Stomach (tissue), 9 donors: ENCODE results near the gene MYO10. TPM values are rescaled to one million over a fixed set of nuclear protein-coding genes. Genes with fewer than 3 reads are reported as not detected.

Source experiments
- DNase-seq, 2 donors: peaks; one replicate each; pipeline versions ENCODE4 v3.0.0 to v3.0.0-alpha.2; 2013 to 2019
- H3K27ac ChIP-seq, 5 donors: fragments of 200-600 bp in 4 of 5; sonication (generic) in 4 of 5; one replicate each; pipeline ENCODE4 v1.5.1; 2013 to 2019; ENCODE audit warnings: mild to moderate bottlenecking in 1 of 5, moderate library complexity in 1 of 5
- H3K27me3 ChIP-seq, 3 donors: fragments of 200-600 bp; sonication (generic); one replicate each; pipeline ENCODE4 v1.5.1; 2017 to 2019; ENCODE audit warnings: mixed run types in 1 of 3
- H3K36me3 ChIP-seq, 4 donors: fragments of 200-600 bp; sonication (generic); 1 replicate in 3 of 4; 2 replicates in 1 of 4; pipeline ENCODE4 v1.5.1; 2016 to 2019
- H3K4me1 ChIP-seq, 4 donors: fragments of 200-600 bp; sonication (generic); one replicate each; pipeline ENCODE4 v1.5.1; 2016 to 2019
- H3K4me3 ChIP-seq, 4 donors: fragments of 200-600 bp; sonication (generic) in 3 of 4; one replicate each; pipeline ENCODE4 v1.5.1; 2016 to 2019; ENCODE audit warnings: mild to moderate bottlenecking in 1 of 4
- H3K9me3 ChIP-seq, 4 donors: fragments of 200-600 bp; sonication (generic); one replicate each; pipeline ENCODE4 v1.5.1; 2016 to 2019
- EP300 ChIP-seq: sonication (generic); formaldehyde crosslinking; IDR thresholded peaks from one replicate; pipeline ENCODE4 v1.6.1; 2017; ENCODE audit warnings: antibody characterized with exemption
- POLR2A ChIP-seq, 4 donors: fragments of 450-650 bp; IDR thresholded peaks; one replicate each; pipeline ENCODE4 v1.6.1; 2016; ENCODE audit warnings: antibody characterized with exemption in 4 of 4, control low read depth in 2 of 4, mild to moderate bottlenecking in 1 of 4, moderate library complexity in 1 of 4
- POLR2AphosphoS5 ChIP-seq, 3 donors: sonication (generic); formaldehyde crosslinking; IDR thresholded peaks; one replicate each; pipeline ENCODE4 v1.6.1; 2016; ENCODE audit warnings: antibody characterized with exemption in 3 of 3
- WGBS, 5 donors: extraction: QIAGEN DNeasy Blood & Tissue Kit in 3 of 5; methylation state at CpG; one replicate each; pipeline versions ENCODE4 v1.1.5 to v1.1.7; 2013 to 2018; 5-methylcytosine and 5-hydroxymethylcytosine counted together
- intact Hi-C: fragments of 100-400 bp; cut with DNase I; formaldehyde crosslinking; loops from one replicate; pipeline ENCODE4 v1.15.1; 2023; ENCODE audit warnings: low total_unique reads
- polyA plus RNA-seq, 3 donors: library from polyadenylated mRNA; stranded (reverse); fragments of 200-250 nt; gene quantifications; one replicate each; pipeline ENCODE4 v1.2.3, GENCODE V29; 2013
- total RNA-seq, 5 donors: library from RNA; depleted of rRNA; stranded (reverse); fragments of >200 nt; gene quantifications; one replicate each; pipeline versions ENCODE4 v1.1.0 to v1.2.3, GENCODE V29; 2014 to 2016
- TF ChIP-seq, protein P1 (sequence below), 7 experiments: fragments of 450-650 bp in 4 of 7; fragments of 200-600 bp in 3 of 7; sonication (generic) in 3 of 7; IDR thresholded peaks; one replicate each; pipeline ENCODE4 v1.5.1; 2016 to 2019; ENCODE audit warnings: antibody characterized with exemption in 7 of 7, control low read depth in 2 of 7, mild to moderate bottlenecking in 1 of 7
- donor health status: healthy with polysubstance abuse.
- donor health status: Bipolar disorder and iron deficiency.
- donor health status: healthy.

Gene MYO10
- total and polyA plus RNA-seq, 8 donors = 6.8 to 233 (median 76.5) TPM

DNA sequence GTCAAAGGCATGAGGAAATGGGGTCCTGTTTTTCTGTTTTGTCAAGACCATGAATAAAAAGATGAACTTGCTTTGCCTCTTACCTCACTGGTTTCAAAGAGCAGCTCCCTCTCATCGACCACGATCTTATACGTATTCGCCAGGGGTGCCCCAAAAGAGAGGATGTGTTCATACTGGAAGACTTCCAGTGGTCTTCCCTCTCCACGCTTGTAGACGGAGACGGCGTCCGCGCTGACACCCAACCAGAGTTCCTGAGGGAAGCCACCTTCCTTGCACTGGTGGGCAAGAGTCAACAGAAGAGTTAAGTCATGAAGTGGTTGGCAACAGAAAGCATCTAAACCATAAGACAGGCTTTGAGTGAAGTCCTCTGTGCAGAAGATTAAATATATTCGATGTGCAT is 267.9 kb downstream of the MYO10 start:
- WGBS, 5 donors = 90 to 95% (median 93%) methylated on average over 11 of the region's 11 CpGs
- Histone ChIP-seq H3K4me1 (peaks cover 8 to 35% (median 19%) of the 10 kb centered on the region in 4 donors), H3K9me3 (no peaks in the 10 kb centered on the region), H3K4me3 (no peak overlapping the region), H3K36me3 (peaks cover 55 to 96% (median 94%) of the 10 kb centered on the region in 4 donors), H3K27ac (no peak overlapping the region), H3K27me3 (no peaks in the 10 kb centered on the region)
- DNase-seq = no peak
- no peak for TF ChIP-seq POLR2AphosphoS5 (IDR thresholded peaks at IDR 0.05)
- TF ChIP-seq EP300 = no peak
- no peak for TF ChIP-seq POLR2A (IDR thresholded peaks at IDR 0.05)
- TF ChIP-seq, protein P1, sequence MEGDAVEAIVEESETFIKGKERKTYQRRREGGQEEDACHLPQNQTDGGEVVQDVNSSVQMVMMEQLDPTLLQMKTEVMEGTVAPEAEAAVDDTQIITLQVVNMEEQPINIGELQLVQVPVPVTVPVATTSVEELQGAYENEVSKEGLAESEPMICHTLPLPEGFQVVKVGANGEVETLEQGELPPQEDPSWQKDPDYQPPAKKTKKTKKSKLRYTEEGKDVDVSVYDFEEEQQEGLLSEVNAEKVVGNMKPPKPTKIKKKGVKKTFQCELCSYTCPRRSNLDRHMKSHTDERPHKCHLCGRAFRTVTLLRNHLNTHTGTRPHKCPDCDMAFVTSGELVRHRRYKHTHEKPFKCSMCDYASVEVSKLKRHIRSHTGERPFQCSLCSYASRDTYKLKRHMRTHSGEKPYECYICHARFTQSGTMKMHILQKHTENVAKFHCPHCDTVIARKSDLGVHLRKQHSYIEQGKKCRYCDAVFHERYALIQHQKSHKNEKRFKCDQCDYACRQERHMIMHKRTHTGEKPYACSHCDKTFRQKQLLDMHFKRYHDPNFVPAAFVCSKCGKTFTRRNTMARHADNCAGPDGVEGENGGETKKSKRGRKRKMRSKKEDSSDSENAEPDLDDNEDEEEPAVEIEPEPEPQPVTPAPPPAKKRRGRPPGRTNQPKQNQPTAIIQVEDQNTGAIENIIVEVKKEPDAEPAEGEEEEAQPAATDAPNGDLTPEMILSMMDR (IDR thresholded peaks at IDR 0.05) = no peak
- intact Hi-C loops = loop anchor here (10.0 kb wide), 1 partner anchor 173 kb away; no protein-coding TSS in a partner anchor

DNA sequence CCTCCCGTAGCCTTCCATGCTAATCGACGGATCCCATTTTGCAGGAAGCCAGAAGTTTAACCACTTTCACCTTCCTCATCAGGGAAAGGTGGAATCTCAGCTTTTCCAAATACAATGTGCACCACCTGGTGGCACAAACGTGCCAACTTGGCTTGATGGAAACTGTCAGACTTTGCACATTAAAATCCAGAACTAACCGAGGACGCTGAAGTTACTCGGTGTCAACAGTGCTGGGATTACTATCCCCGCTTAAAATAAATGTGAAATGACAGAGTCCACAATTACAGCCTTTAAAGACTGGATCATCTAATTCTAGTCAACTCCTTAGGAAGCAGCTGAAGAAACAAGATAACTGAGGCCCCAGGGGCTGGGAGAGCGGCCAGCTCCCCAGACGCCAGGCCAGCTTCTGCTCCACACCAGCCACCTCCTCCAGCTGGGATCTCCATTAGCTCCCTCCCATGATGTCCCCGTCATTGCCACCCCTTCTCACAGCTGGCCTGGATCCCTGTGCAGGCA is 269.1 kb downstream of the MYO10 start:
- TF ChIP-seq, protein P1 (IDR thresholded peaks at IDR 0.05) = peak in 4 of 7 experiments; percentile 36 to 66 (median 46)
- TF ChIP-seq POLR2AphosphoS5 (IDR thresholded peaks at IDR 0.05) = peak in 1 of 3 donors; percentile 21
- no peak for TF ChIP-seq POLR2A (IDR thresholded peaks at IDR 0.05)
- TF ChIP-seq EP300 = no peak
- H3K36me3 ChIP-seq = peaks cover 43 to 83% (median 82%) of the 10 kb centered on the region in 4 donors
- DNase-seq = peak; percentile 54 to 59
- WGBS, 5 donors = 30 to 42% (median 32%) methylated on average over 10 to 11 of the region's 11 CpGs
- intact Hi-C loops = loop anchor here (10.0 kb wide), 1 partner anchor 172 kb away; no protein-coding TSS in a partner anchor
- H3K27me3 ChIP-seq = no peaks in the 10 kb centered on the region
- peak overlapping the region in 1 of 5 donors; percentile 7 for H3K27ac ChIP-seq
- peaks cover 8 to 35% (median 19%) of the 10 kb centered on the region in 4 donors for H3K4me1 ChIP-seq
- no peaks in the 10 kb centered on the region for H3K9me3 ChIP-seq
- H3K4me3 ChIP-seq = no peak overlapping the region

DNA sequence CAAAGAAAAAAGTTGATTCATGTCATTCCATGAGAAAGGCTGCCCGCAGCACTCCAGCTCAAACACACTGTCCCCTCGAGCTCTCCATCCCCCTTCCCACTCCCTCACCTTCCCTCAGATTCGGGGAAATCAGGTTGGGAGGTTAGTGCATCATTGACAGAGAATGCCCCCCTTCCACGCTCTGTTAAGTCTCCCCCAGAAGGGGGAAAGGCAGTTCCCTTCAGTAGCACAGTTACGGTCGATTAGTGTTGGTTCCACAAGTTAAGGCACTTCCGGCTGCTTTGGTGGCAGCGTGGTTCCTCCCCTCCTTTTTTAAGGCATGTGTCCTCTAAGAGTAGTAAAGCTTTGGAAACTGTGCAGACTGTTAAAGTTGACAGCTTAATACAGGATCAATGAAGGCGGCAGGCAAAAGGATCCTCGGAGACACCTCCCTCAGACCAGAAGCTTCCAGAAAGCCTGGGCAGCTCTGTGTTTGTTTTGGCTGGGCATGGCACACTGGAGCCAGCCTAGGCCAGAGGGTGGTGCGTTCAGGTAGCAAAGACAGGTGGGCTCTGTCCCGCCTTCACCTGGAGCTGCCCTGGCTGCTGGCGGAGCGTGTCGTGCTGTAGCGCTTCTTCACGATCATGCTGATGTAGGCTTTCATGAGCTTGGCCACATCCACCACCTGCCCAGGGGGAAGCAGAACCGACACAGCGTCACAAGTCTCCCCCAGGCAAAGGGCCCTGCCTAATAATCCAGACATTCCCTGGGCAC is 269.8 kb downstream of the MYO10 start:
- Histone ChIP-seq H3K4me3 (no peak overlapping the region), H3K9me3 (no peaks in the 10 kb centered on the region), H3K27ac (peak overlapping the region in 2 of 5 donors; percentile 6 to 8), H3K36me3 (peaks cover 38 to 77% (median 75%) of the 10 kb centered on the region in 4 donors), H3K27me3 (no peaks in the 10 kb centered on the region), H3K4me1 (peaks cover 8 to 35% (median 19%) of the 10 kb centered on the region in 4 donors)
- no peak for DNase-seq
- 66 to 81% (median 76%) methylated on average over 19 of the region's 19 CpGs for WGBS, 5 donors
- intact Hi-C loops = loop anchor here (10.0 kb wide), 1 partner anchor 172 kb away; no protein-coding TSS in a partner anchor
- TF ChIP-seq, protein P1 (IDR thresholded peaks at IDR 0.05) = no peak
- TF ChIP-seq EP300 = no peak
- no peak for TF ChIP-seq POLR2A (IDR thresholded peaks at IDR 0.05)
- TF ChIP-seq POLR2AphosphoS5 (IDR thresholded peaks at IDR 0.05) = no peak

DNA sequence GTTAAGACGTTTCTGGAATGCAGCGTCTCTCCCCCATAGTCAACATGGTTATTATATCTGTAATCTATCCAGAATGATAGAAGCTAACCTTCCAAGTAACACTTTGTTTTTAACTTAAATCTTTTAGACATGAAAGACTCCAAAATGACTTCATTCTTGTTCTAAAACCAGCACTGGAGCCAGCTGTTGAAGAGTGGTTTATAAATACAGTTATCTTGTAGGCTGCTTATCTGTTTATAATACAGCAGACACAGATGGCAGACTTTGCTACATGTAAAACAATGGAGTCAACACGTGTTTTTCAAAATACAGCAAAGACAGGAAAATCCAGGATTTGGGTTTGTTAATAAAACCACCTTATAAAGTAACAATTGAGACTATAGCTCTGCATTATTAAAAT is 270.5 kb downstream of the MYO10 start:
- Histone ChIP-seq H3K4me3 (no peak overlapping the region), H3K27me3 (no peaks in the 10 kb centered on the region), H3K4me1 (peaks cover 8 to 35% (median 19%) of the 10 kb centered on the region in 4 donors), H3K36me3 (peaks cover 31 to 70% (median 68%) of the 10 kb centered on the region in 4 donors), H3K27ac (no peak overlapping the region), H3K9me3 (no peaks in the 10 kb centered on the region)
- TF ChIP-seq, protein P1 (IDR thresholded peaks at IDR 0.05) = no peak
- no peak for TF ChIP-seq EP300
- TF ChIP-seq POLR2A (IDR thresholded peaks at IDR 0.05) = no peak
- TF ChIP-seq POLR2AphosphoS5 (IDR thresholded peaks at IDR 0.05) = no peak
- 32 to 49% (median 41%) methylated on average over 3 of the region's 3 CpGs for WGBS, 5 donors
- no peak for DNase-seq
- intact Hi-C loops = loop anchor here (10.0 kb wide), 1 partner anchor 171 kb away; no protein-coding TSS in a partner anchor
